SH-SY5Y (cell line): ENCODE data around the gene LPO.

Experiments used
- GATA2 ChIP-seq: IDR thresholded peaks from 2 replicates; pipeline ENCODE4 v1.6.1; 2011; ENCODE audit warnings: mild to moderate bottlenecking, low read depth, low read length
- GATA3 ChIP-seq: IDR thresholded peaks from 2 replicates; pipeline ENCODE4 v1.6.1; 2011; ENCODE audit warnings: low read depth, mild to moderate bottlenecking, low read length, moderate library complexity

DNA sequence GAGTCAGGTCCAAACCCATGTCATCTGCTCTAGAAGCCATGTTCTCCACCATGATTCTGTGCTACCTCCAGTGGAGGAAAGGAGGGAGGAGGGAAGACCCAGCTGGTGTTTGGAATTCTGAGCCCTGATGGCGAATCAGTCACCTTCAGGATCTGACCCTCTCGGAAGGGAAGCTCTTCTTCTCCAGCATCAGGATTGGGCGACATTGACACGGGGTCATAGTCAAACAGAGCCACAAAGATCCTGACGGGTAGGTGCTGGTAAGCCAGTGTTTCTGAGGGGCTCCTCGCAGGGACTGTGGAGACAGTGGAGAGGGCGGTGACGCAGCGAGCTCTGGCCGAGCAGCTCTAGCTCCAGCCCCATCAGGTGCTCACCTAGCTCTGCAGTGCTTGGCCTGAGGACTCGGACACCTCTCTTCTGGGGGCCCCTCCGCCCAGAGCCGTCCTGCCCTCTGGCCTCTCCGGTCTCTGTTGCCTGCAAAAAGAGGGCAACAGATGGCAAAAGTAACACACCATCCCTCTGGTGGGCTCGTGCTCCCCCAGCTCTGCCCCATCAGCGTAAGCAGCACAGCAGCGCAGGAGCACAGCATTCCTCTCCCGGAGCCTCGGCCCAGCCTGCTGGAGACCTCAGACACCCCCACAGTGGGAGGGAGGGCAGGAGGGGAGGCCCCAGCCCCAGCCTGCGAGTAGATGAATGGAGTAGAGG is 69.2 kb downstream of the LPO start:
- TF ChIP-seq GATA2 = no peak
- TF ChIP-seq GATA3 = no peak
